Kidney epithelial cell (primary cell): ENCODE measurements around the gene TRAPPC3. TPM values are rescaled to one million over a fixed set of nuclear protein-coding genes. Genes with fewer than 3 reads are reported as not detected.

ENCODE experiments used
- DNase-seq: peaks from one replicate; pipeline ENCODE4 v3.0.0-alpha.2; 2010; ENCODE audit warnings: low read depth
- H3K27me3 ChIP-seq: 2 replicates; pipeline ENCODE4 v1.6.0; 2011; ENCODE audit warnings: low read length; ENCODE audit not compliant: control insufficient read depth, insufficient read depth
- H3K36me3 ChIP-seq: 2 replicates; pipeline ENCODE4 v1.5.1; 2011; ENCODE audit warnings: low read length; ENCODE audit not compliant: control insufficient read depth, insufficient read depth
- H3K4me3 ChIP-seq: 2 replicates; pipeline ENCODE4 v1.5.1; 2011; ENCODE audit warnings: low read depth, mild to moderate bottlenecking, control low read depth, low read length
- total RNA-seq: library from RNA; depleted of rRNA; stranded (reverse); fragments of >200 nt; gene quantifications from 2 replicates; pipeline ENCODE4 v1.2.3, GENCODE V29; 2015
- TF ChIP-seq, protein P1 (sequence below): IDR thresholded peaks from 2 replicates; pipeline ENCODE4 v1.5.1; 2011; ENCODE audit warnings: mild to moderate bottlenecking, moderate library complexity, low read length, control low read depth, inconsistent platforms; ENCODE audit not compliant: insufficient read depth, poor library complexity, severe bottlenecking

TRAPPC3 gene
- total RNA-seq, 1 donor from 2014 or later = 105 TPM

DNA sequence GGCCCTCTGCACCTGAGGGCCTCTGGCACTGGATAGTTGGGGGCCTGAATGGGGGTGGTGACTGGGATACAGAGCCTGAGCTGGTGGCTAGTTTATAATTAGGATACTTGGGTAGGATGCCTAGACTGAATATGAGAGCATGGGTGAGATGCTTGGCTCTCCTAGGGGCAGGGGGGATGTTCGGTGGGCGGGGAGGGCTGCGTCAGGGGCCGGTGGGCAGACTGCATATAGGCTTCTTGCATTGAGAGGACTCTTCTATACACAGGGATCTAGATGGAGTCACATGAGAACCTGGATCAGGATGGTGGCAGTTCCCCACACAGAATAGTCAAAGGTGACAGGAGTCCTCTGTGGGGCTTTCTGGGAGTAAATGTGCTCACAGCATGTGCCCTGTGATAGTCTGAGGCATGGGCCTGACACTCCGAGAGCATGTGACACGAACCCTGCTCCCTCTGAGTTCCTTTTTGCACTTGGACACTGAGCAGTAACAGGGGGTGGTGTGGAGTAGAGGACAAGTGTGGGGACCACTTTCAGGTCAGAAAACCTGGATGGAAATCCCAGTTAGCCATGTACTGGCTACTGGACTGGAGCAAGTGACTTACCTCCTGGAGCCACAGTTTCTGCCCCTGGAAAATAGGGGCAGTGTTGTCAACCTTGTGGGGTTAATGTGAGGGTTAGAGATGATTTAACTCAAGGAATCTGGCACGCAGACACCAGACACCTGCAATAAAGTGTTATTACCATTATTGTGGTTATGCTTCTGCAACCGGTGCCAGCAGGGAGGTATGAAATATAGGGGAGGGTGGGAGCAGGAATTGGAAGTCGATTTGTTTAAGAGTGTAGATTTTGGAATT is 8.9 kb upstream of the TRAPPC3 start:
- Histone ChIP-seq H3K27me3 (no peaks in the 10 kb centered on the region), H3K36me3 (peaks cover 2% of the 10 kb centered on the region), H3K4me3 (peak overlapping the region; percentile 84)
- TF ChIP-seq, protein P1, sequence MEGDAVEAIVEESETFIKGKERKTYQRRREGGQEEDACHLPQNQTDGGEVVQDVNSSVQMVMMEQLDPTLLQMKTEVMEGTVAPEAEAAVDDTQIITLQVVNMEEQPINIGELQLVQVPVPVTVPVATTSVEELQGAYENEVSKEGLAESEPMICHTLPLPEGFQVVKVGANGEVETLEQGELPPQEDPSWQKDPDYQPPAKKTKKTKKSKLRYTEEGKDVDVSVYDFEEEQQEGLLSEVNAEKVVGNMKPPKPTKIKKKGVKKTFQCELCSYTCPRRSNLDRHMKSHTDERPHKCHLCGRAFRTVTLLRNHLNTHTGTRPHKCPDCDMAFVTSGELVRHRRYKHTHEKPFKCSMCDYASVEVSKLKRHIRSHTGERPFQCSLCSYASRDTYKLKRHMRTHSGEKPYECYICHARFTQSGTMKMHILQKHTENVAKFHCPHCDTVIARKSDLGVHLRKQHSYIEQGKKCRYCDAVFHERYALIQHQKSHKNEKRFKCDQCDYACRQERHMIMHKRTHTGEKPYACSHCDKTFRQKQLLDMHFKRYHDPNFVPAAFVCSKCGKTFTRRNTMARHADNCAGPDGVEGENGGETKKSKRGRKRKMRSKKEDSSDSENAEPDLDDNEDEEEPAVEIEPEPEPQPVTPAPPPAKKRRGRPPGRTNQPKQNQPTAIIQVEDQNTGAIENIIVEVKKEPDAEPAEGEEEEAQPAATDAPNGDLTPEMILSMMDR = no peak
- no peak for DNase-seq

DNA sequence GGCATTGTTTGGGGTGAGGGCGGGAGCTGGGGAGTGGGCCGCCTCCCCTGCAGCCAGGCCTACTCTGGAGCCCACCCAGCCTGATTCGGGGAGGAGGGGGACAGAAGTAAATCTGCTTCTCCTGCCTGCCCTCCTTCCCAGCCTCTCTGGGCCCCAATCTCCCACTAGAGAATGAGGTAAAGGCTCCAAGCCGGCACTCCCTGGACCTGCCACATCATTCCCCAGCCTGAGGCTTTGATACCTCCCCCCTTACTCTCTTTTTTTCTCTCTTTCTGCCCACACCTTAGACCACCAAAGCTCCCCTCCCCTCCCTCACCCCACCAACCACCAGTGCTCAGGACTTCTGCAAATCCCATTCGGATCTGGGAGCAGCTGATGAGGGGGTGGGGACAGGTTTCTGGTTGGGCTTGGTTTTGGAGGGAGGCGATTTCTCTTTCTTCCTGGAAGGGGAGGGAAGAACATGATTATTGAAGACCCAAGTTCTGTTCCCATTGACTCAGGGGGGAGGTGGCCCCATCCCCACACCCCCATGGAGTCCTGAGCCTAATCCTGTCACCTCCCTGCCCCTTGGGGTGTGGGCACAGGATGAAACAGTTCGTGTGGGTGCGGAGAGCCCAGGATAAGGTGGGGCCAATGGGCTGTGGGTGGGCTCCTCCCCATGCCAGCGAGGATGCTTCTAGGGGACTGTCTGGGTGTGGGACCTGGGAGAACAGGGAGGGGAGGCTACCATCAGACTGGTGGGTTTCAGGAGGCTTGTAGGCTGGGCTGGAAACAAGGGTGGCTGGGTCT is 8.0 kb upstream of the TRAPPC3 start:
- TF ChIP-seq, protein P1 = no peak
- DNase-seq = no peak
- H3K27me3 ChIP-seq = no peaks in the 10 kb centered on the region
- peak overlapping the region; percentile 84 for H3K4me3 ChIP-seq
- peaks cover 2% of the 10 kb centered on the region for H3K36me3 ChIP-seq

- Histone ChIP-seq H3K4me3 (peak overlapping the region; percentile 84), H3K36me3 (peaks cover 2% of the 10 kb centered on the region), H3K27me3 (no peaks in the 10 kb centered on the region)
- TF ChIP-seq, protein P1 = no peak
- DNase-seq = no peak
Measured at GRCh38 chr1:36156329-36157114, 7.2 kb upstream of the TRAPPC3 start.

GRCh38 chr1:36155408-36156328 is 6.4 kb upstream of the TRAPPC3 start, which contains the start of gene MAP7D1:
MAP7D1 (plus strand) TSS chr1:36156160; CDS start chr1:36156418, 258 bp downstream.
- DNase-seq = no peak
- peaks cover 2% of the 10 kb centered on the region for H3K36me3 ChIP-seq
- TF ChIP-seq, protein P1 = no peak
- H3K27me3 ChIP-seq = no peaks in the 10 kb centered on the region
- H3K4me3 ChIP-seq = peak within 1 kb of the TSS; percentile 84

- Histone ChIP-seq H3K4me3 (peak overlapping the region; percentile 84), H3K27me3 (no peaks in the 10 kb centered on the region), H3K36me3 (peaks cover 2% of the 10 kb centered on the region)
- DNase-seq = no peak
- TF ChIP-seq, protein P1 = no peak
Measured at GRCh38 chr1:36154765-36155407, 5.6 kb upstream of the TRAPPC3 start.
